Measurements from ENCODE around the gene TMEM151B.

- TF ChIP-seq EZH2 (IDR thresholded peaks at IDR 0.05) (no peak), POLR2AphosphoS5 (IDR thresholded peaks at IDR 0.05; ENCODE audit: borderline replicate concordance, low read depth, low read length) (no peak), FOXP2 (optimal IDR thresholded peaks at IDR 0.05; ENCODE audit: control extremely low read depth, extremely low read length, insufficient read depth) (no peak)
Measured at GRCh38 chr6:44309631-44310030, 39.4 kb downstream of the TMEM151B start.

All from SK-N-MC (cell line).